ENCODE measurements around the gene DHRSX.

DHRSX gene

DNA sequence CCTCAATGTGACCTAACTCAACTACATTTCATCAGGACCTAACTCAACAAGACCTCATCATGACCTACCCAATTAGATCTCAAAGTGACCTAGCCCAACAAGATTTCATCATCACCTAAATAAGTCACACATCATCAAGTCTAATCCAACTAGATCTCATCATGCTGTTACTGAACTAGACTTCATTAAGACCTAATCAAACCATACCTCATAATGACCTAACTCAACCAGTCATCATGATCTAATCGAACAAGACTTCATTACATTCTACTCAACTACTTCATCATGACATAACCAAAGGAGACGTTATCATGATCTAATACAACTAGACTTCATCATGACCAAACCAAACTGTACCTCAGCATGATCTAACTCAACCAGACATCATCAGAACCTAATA is 82.8 kb downstream of the DHRSX start (continued):
- TF ChIP-seq KLF8 (tag by site-specific recombination; IDR thresholded peaks at IDR 0.05): peak; percentile 86; the same call in 1 of the 2 replicates
- TF ChIP-seq HIC1 (tag by site-specific recombination; IDR thresholded peaks at IDR 0.05): peak; percentile 91
- TF ChIP-seq ZBTB20 (tag by site-specific recombination; IDR thresholded peaks at IDR 0.05): 0 out of 2 replicates have a peak, but pooled peaks have one; percentile 10
- peak; percentile 61; the same call in 1 of the 2 replicates for TF ChIP-seq ZNF394 (tag by site-specific recombination; IDR thresholded peaks at IDR 0.05; ENCODE audit: borderline replicate concordance)
- no peak for TF ChIP-seq ZNF561 (tag by site-specific recombination; IDR thresholded peaks at IDR 0.05; ENCODE audit: borderline replicate concordance)
- 0 out of 2 replicates have a peak, but pooled peaks have one; percentile 77 for TF ChIP-seq ZNF571 (tag by site-specific recombination; IDR thresholded peaks at IDR 0.05)
- no peak for TF ChIP-seq ZBTB17 (tag by site-specific recombination; IDR thresholded peaks at IDR 0.05)
- peak; percentile 100 for TF ChIP-seq ZNF639 (tag by site-specific recombination; IDR thresholded peaks at IDR 0.05)
- TF ChIP-seq, protein P1, sequence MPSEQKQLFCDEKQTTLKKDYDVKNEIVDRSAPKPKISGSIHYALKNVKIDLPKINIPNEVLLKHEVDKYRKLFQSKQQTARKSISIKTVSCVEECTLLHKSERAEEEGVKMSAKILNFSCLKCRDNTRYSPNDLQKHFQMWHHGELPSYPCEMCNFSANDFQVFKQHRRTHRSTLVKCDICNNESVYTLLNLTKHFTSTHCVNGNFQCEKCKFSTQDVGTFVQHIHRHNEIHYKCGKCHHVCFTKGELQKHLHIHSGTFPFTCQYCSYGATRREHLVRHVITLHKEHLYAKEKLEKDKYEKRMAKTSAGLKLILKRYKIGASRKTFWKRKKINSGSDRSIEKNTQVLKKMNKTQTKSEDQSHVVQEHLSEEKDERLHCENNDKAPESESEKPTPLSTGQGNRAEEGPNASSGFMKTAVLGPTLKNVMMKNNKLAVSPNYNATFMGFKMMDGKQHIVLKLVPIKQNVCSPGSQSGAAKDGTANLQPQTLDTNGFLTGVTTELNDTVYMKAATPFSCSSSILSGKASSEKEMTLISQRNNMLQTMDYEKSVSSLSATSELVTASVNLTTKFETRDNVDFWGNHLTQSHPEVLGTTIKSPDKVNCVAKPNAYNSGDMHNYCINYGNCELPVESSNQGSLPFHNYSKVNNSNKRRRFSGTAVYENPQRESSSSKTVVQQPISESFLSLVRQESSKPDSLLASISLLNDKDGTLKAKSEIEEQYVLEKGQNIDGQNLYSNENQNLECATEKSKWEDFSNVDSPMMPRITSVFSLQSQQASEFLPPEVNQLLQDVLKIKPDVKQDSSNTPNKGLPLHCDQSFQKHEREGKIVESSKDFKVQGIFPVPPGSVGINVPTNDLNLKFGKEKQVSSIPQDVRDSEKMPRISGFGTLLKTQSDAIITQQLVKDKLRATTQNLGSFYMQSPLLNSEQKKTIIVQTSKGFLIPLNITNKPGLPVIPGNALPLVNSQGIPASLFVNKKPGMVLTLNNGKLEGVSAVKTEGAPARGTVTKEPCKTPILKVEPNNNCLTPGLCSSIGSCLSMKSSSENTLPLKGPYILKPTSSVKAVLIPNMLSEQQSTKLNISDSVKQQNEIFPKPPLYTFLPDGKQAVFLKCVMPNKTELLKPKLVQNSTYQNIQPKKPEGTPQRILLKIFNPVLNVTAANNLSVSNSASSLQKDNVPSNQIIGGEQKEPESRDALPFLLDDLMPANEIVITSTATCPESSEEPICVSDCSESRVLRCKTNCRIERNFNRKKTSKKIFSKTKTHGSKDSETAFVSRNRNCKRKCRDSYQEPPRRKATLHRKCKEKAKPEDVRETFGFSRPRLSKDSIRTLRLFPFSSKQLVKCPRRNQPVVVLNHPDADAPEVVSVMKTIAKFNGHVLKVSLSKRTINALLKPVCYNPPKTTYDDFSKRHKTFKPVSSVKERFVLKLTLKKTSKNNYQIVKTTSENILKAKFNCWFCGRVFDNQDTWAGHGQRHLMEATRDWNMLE (tag by site-specific recombination; conservative IDR thresholded peaks at IDR 0.05; ENCODE audit: low read depth): peak; percentile 55
- peak; percentile 70 for TF ChIP-seq SP7 (tag by site-specific recombination; IDR thresholded peaks at IDR 0.05)
- peak; percentile 97 for TF ChIP-seq ZNF324 (tag by site-specific recombination; IDR thresholded peaks at IDR 0.05)
- TF ChIP-seq, protein P2, sequence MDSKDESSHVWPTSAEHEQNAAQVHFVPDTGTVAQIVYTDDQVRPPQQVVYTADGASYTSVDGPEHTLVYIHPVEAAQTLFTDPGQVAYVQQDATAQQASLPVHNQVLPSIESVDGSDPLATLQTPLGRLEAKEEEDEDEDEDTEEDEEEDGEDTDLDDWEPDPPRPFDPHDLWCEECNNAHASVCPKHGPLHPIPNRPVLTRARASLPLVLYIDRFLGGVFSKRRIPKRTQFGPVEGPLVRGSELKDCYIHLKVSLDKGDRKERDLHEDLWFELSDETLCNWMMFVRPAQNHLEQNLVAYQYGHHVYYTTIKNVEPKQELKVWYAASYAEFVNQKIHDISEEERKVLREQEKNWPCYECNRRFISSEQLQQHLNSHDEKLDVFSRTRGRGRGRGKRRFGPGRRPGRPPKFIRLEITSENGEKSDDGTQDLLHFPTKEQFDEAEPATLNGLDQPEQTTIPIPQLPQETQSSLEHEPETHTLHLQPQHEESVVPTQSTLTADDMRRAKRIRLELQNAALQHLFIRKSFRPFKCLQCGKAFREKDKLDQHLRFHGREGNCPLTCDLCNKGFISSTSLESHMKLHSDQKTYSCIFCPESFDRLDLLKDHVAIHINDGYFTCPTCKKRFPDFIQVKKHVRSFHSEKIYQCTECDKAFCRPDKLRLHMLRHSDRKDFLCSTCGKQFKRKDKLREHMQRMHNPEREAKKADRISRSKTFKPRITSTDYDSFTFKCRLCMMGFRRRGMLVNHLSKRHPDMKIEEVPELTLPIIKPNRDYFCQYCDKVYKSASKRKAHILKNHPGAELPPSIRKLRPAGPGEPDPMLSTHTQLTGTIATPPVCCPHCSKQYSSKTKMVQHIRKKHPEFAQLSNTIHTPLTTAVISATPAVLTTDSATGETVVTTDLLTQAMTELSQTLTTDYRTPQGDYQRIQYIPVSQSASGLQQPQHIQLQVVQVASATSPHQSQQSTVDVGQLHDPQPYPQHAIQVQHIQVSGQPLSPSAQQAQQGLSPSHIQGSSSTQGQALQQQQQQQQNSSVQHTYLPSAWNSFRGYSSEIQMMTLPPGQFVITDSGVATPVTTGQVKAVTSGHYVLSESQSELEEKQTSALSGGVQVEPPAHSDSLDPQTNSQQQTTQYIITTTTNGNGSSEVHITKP (tag by site-specific recombination; IDR thresholded peaks at IDR 0.05): peak; percentile 72
- TF ChIP-seq HOXA7 (CRISPR knock-in tag; IDR thresholded peaks at IDR 0.05; ENCODE audit: borderline replicate concordance): no peak
- no peak for TF ChIP-seq ZNF530 (tag by site-specific recombination; IDR thresholded peaks at IDR 0.05; ENCODE audit: low read depth)
- peak; percentile 85 for TF ChIP-seq TSHZ1 (tag by site-specific recombination; IDR thresholded peaks at IDR 0.05; ENCODE audit: borderline replicate concordance)
- TF ChIP-seq ZNF558 (tag by site-specific recombination; IDR thresholded peaks at IDR 0.05): no peak
- TF ChIP-seq, protein P3, sequence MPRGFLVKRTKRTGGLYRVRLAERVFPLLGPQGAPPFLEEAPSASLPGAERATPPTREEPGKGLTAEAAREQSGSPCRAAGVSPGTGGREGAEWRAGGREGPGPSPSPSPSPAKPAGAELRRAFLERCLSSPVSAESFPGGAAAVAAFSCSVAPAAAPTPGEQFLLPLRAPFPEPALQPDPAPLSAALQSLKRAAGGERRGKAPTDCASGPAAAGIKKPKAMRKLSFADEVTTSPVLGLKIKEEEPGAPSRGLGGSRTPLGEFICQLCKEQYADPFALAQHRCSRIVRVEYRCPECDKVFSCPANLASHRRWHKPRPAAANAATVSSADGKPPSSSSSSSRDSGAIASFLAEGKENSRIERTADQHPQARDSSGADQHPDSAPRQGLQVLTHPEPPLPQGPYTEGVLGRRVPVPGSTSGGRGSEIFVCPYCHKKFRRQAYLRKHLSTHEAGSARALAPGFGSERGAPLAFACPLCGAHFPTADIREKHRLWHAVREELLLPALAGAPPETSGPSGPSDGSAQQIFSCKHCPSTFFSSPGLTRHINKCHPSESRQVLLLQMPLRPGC (tag by site-specific recombination; IDR thresholded peaks at IDR 0.05): peak; percentile 95
- TF ChIP-seq, protein P4, sequence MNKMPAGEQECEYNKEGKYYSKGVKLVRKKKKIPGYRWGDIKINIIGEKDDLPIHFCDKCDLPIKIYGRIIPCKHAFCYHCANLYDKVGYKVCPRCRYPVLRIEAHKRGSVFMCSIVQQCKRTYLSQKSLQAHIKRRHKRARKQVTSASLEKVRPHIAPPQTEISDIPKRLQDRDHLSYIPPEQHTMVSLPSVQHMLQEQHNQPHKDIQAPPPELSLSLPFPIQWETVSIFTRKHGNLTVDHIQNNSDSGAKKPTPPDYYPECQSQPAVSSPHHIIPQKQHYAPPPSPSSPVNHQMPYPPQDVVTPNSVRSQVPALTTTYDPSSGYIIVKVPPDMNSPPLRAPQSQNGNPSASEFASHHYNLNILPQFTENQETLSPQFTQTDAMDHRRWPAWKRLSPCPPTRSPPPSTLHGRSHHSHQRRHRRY (tag by site-specific recombination; IDR thresholded peaks at IDR 0.05): no peak
- no peak for TF ChIP-seq ZNF10 (tag by site-specific recombination; IDR thresholded peaks at IDR 0.05)

All from HEK293 (cell line).